Measurements from ENCODE around the gene GPRC5A. TPM values are rescaled to one million over a fixed set of nuclear protein-coding genes. Genes with fewer than 3 reads are reported as not detected.

GPRC5A gene
- total RNA-seq, 4 donors from 2014 or later, result 1.4 to 21.9 (median 3.0) TPM

DNA sequence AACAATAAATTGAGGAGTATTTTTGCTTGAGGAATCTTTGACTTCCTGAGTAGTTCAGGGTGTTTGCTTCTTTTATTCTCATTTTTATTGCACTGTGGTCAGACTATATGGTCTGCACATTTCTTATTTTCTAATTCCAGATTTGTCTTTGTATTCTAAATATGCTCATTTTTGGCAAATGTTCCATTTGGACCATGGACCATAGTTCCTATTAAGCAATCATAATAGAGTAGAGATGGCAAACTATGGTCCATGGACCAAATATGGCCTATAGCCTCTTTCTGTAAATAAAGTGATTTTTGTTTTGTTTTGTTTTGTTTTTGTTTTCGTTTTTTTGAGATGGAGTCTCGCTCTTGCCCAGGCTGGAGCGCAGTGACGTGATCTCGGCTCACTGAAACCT, 2.1 kb downstream of the GPRC5A start:
- WGBS, 2 donors (ENCODE audit: low coverage in 1 of 2), result 94% methylated on average over 5 of the region's 5 CpGs; no CpG with 5 or more reads in 1 of the 2 donors
- ATAC-seq, result no peak
- TF ChIP-seq POLR2AphosphoS5 (IDR thresholded peaks at IDR 0.05), result no peak
- peaks cover 8% of the 10 kb centered on the region for H3K27me3 ChIP-seq
- no peak overlapping the region for H3K4me3 ChIP-seq
- no peaks in the 10 kb centered on the region for H3K9me3 ChIP-seq
- peaks cover 0 to 30% (median 0%) of the 10 kb centered on the region in 3 donors for H3K4me1 ChIP-seq
- H3K36me3 ChIP-seq, result no peaks in the 10 kb centered on the region
- no peak overlapping the region for H3K27ac ChIP-seq

DNA sequence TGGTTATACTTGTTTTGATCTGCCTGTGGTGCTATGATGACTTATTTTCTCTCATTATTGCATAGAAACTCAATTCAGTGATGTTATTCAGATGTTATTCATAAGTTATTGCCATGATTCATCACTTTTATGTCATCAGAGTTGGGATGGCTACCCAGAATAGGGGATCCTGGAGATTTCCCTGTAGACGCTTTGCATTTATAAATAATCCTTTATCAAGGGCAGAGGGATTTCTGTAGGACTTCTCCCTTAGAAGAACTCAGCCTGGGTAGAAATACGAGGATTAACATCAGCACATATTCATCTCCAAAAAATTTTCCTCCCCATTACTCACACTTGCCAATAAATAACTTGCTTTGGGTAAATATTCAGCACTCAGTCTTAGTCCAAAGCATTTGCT, 4.9 kb downstream of the GPRC5A start:
- H3K27ac ChIP-seq, result peak overlapping the region in 1 of 4 donors; percentile 20

DNA sequence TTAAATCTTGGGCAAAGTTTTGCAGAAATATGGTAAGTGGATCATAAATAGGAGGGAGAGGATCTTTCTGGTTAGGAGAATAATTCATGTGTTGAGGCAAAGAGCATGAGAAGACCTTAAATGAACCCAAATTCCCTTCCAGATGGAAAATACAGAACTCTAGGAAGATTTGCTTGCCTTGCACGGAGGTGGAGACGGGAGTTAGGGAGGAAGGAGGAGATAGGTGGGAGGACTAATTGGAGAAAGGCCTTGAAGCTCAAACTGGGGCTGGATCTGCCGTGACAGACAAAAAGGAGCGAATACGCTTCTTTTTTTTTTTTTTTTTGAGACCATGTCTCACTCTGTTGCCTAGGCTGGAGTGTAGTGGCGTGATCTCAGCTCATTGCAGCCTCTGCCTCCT, 5.9 kb downstream of the GPRC5A start:
- H3K36me3 ChIP-seq, result no peaks in the 10 kb centered on the region
- TF ChIP-seq EP300 (IDR thresholded peaks at IDR 0.05) (no peak), POLR2A (IDR thresholded peaks at IDR 0.05) (no peak), POLR2AphosphoS5 (IDR thresholded peaks at IDR 0.05) (no peak)
- TF ChIP-seq, protein P1, sequence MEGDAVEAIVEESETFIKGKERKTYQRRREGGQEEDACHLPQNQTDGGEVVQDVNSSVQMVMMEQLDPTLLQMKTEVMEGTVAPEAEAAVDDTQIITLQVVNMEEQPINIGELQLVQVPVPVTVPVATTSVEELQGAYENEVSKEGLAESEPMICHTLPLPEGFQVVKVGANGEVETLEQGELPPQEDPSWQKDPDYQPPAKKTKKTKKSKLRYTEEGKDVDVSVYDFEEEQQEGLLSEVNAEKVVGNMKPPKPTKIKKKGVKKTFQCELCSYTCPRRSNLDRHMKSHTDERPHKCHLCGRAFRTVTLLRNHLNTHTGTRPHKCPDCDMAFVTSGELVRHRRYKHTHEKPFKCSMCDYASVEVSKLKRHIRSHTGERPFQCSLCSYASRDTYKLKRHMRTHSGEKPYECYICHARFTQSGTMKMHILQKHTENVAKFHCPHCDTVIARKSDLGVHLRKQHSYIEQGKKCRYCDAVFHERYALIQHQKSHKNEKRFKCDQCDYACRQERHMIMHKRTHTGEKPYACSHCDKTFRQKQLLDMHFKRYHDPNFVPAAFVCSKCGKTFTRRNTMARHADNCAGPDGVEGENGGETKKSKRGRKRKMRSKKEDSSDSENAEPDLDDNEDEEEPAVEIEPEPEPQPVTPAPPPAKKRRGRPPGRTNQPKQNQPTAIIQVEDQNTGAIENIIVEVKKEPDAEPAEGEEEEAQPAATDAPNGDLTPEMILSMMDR (IDR thresholded peaks at IDR 0.05), result no peak
- H3K27ac ChIP-seq, result no peak overlapping the region
- WGBS, 2 donors (ENCODE audit: low coverage in 1 of 2), result 74 to 87% methylated on average over 5 to 6 of the region's 6 CpGs
- no peak for ATAC-seq
- no peaks in the 10 kb centered on the region for H3K9me3 ChIP-seq
- no peak overlapping the region for H3K4me3 ChIP-seq
- H3K4me1 ChIP-seq, result peaks cover 0 to 24% (median 7%) of the 10 kb centered on the region in 3 donors
- peaks cover 8% of the 10 kb centered on the region for H3K27me3 ChIP-seq

More for the DNA sequence above, 4.9 kb downstream of the GPRC5A start:
- 4 to 57% methylated on average over 2 of the region's 2 CpGs for WGBS, 2 donors (ENCODE audit: low coverage in 1 of 2)
- H3K36me3 ChIP-seq, result no peaks in the 10 kb centered on the region
- ATAC-seq, result no peak
- TF ChIP-seq EP300 (IDR thresholded peaks at IDR 0.05), result no peak
- no peak for TF ChIP-seq POLR2A (IDR thresholded peaks at IDR 0.05)
- H3K4me3 ChIP-seq, result no peak overlapping the region
- no peaks in the 10 kb centered on the region for H3K9me3 ChIP-seq
- H3K4me1 ChIP-seq, result peaks cover 0 to 34% (median 7%) of the 10 kb centered on the region in 3 donors
- peaks cover 8% of the 10 kb centered on the region for H3K27me3 ChIP-seq

DNA sequence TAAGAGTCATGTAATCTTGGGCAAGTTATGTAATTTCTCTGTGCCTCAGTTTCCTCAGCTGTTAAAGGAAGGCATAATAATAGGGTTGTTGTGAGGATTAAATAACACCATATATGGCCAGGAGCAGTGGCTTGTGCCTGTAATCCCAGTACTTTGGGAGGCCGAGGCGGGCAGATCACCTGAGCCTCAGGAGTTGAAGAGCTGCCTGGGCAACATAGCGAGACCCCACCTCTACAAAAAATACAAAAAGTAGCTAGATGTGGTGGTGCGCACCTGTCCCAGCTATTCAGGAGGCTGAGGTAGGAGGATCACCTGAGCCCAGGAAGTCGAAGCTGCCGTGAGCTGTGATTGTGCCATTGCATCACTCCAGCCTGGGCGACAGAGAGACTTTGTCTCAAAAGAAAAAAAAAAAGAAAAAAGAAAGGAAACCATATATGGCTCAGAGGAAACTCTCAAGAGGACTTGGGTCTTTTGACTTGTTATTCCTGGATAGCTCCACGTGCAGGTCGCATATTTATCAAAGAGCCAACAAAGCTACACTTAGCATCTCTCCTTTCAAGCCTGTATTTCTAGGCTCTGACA, 6.9 kb downstream of the GPRC5A start:
- peak overlapping the region in 1 of 4 donors; percentile 80 for H3K27ac ChIP-seq
- TF ChIP-seq, protein P1 (IDR thresholded peaks at IDR 0.05), result no peak
- TF ChIP-seq POLR2A (IDR thresholded peaks at IDR 0.05), result no peak
- TF ChIP-seq EP300 (IDR thresholded peaks at IDR 0.05), result no peak
- TF ChIP-seq POLR2AphosphoS5 (IDR thresholded peaks at IDR 0.05), result no peak

DNA sequence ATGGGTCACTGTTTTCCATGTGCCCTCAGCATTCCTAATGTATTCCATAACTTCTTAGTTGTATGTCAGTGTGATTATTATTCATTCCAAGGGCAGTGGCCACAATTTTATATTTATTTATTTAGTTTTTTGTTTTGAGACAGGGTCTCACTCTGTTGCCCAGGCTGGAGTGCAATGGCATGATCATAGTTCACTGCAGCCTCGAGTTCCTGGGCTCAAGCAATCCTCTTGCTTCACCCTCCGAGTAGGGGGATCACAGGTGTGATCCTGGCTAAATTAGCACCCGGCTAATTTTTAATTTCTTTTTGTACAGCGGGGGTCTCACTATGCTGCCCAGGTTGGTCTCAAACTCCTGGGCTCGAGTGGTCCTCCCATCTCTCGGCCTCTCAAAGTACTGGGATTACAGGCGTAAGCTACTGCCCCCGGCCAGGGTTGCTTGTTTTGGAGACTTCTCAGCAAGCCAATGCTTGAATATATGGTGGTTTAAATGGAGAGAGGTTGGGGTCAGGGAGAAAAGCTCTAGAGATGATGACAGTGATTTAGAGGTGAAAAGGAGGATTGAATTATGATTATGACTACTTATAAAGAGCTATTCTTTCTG, 7.6 kb downstream of the GPRC5A start:
- Histone ChIP-seq H3K36me3 (no peaks in the 10 kb centered on the region), H3K4me3 (no peak overlapping the region), H3K9me3 (no peaks in the 10 kb centered on the region), H3K4me1 (peaks cover 0 to 17% (median 7%) of the 10 kb centered on the region in 3 donors), H3K27ac (peak overlapping the region in 3 of 4 donors; percentile 50 to 80 (median 50)), H3K27me3 (no peaks in the 10 kb centered on the region)
- ATAC-seq, result no peak
- TF ChIP-seq EP300 (IDR thresholded peaks at IDR 0.05), result no peak
- TF ChIP-seq POLR2AphosphoS5 (IDR thresholded peaks at IDR 0.05), result no peak
- 92% methylated on average over 6 of the region's 8 CpGs; no CpG with 5 or more reads in 1 of the 2 donors for WGBS, 2 donors (ENCODE audit: low coverage in 1 of 2)

More for the DNA sequence above, 6.9 kb downstream of the GPRC5A start:
- 69 to 73% methylated on average over 2 to 4 of the region's 9 CpGs for WGBS, 2 donors (ENCODE audit: low coverage in 1 of 2)
- H3K9me3 ChIP-seq, result no peaks in the 10 kb centered on the region
- no peak for ATAC-seq
- no peaks in the 10 kb centered on the region for H3K27me3 ChIP-seq
- H3K4me3 ChIP-seq, result no peak overlapping the region
- H3K36me3 ChIP-seq, result no peaks in the 10 kb centered on the region
- peaks cover 0 to 17% (median 7%) of the 10 kb centered on the region in 3 donors for H3K4me1 ChIP-seq

DNA sequence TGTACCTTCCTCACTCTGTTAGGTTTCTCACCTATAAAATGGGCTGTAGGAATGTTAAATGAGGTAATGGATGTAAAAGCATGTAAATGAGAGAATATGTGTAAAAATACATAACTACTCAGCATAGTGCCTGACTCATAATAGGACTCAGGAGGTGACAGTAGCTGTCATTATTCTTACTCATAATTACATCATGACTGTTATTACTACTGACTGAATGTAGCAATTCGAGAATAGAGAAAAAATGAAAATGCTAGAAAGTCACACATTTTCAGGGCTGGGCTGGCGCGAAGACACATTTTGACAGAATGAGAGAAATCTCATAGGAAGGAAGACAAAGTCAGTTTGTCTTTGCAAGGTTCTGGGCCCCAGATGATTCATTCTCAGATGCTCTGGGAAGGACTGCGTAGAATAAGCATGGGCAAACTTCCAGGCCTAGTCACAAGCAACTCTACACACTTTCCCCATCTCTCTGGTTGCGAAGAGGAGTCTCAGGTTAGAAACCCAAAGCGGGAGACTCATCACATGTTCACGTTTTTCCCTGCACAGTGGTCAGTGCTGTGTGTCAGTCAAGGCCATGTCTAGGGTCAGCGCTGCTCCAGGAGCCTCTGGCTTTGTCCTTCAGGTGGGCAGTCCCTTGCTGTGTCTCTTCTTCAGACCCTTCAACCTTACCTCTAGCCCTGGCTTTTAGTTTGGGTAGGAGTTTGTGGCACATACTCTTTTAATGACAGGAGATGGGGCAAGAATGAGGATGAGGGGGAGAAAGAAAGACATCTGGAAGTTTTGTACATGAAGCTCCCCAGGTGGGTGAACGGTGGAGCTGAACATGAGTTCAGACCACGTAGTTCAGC, 8.4 kb downstream of the GPRC5A start:
- Histone ChIP-seq H3K4me1 (peaks cover 0 to 17% (median 7%) of the 10 kb centered on the region in 3 donors), H3K4me3 (no peak overlapping the region)

More for the DNA sequence above, 8.4 kb downstream of the GPRC5A start:
- no peaks in the 10 kb centered on the region for H3K9me3 ChIP-seq
- H3K36me3 ChIP-seq, result no peaks in the 10 kb centered on the region
- peak; percentile 54 for ATAC-seq
- TF ChIP-seq POLR2A (IDR thresholded peaks at IDR 0.05) (no peak), POLR2AphosphoS5 (IDR thresholded peaks at IDR 0.05) (peak; percentile 44)
- no peaks in the 10 kb centered on the region for H3K27me3 ChIP-seq
- WGBS, 2 donors (ENCODE audit: low coverage in 1 of 2), result 60 to 65% methylated on average over 8 to 10 of the region's 10 CpGs
- H3K27ac ChIP-seq, result peak overlapping the region in 3 of 4 donors; percentile 50 to 80 (median 50)
